IMR-90 (cell line): ENCODE measurements around the gene PNCK. TPM values are rescaled to one million over a fixed set of nuclear protein-coding genes. Genes with fewer than 3 reads are reported as not detected.

ENCODE experiments used
- ATAC-seq: fragments of 200-7000 bp; cut with Tn5 transposase; 2 replicates; pipeline ENCODE4 v1.9.1; 2020; ENCODE audit warnings: low read depth, mild to moderate bottlenecking, moderate library complexity
- BruUV-seq: library from RNA; stranded (reverse); fragments of 400-500 nt; replicated peaks from 2 replicates; lab custom pipeline; 2021; lab: Mats Ljungman, UMichigan
- CTCF ChIA-PET: fragments of 300-600 bp; formaldehyde crosslinking; extraction: SDS; loops from one replicate; lab custom pipeline; 2021; ENCODE audit warnings: antibody characterized with exemption; lab: Yijun Ruan, JAX
- POLR2A ChIA-PET: fragments of 300-600 bp; sonication (Branson Sonifier 250); formaldehyde crosslinking; loops from one replicate; lab custom pipeline; 2022; ENCODE audit warnings: antibody characterized with exemption; ENCODE audit not compliant: unreplicated experiment; lab: Charles Lee
- DNase-seq: peaks from one replicate; pipeline ENCODE4 v3.0.0; 2013
- H2AFZ ChIP-seq: replicated peaks from 2 replicates; pipeline ENCODE3; 2013; ENCODE audit warnings: low read length, mild to moderate bottlenecking; ENCODE audit not compliant: poor library complexity
- H2AK5ac ChIP-seq: 2 replicates; pipeline ENCODE4 v1.6.1; 2013; ENCODE audit warnings: low read depth, low read length, inconsistent platforms
- H2AK9ac ChIP-seq: replicated peaks from 2 replicates; pipeline ENCODE3; 2013; ENCODE audit warnings: mild to moderate bottlenecking, low read depth, low read length, moderate library complexity; ENCODE audit not compliant: poor library complexity
- H2BK120ac ChIP-seq: 2 replicates; pipeline ENCODE4 v1.6.1; 2013; ENCODE audit warnings: low read depth, low read length, inconsistent platforms
- H2BK15ac ChIP-seq: 3 replicates; pipeline ENCODE4 v1.6.1; 2013; ENCODE audit warnings: low read depth, low read length, inconsistent platforms
- H2BK20ac ChIP-seq: 2 replicates; pipeline ENCODE4 v1.6.1; 2013; ENCODE audit warnings: low read depth, mild to moderate bottlenecking, inconsistent platforms, low read length, moderate library complexity
- H2BK5ac ChIP-seq: 2 replicates; pipeline ENCODE4 v1.6.1; 2013; ENCODE audit warnings: mild to moderate bottlenecking, low read depth, low read length, inconsistent platforms; ENCODE audit not compliant: poor library complexity, severe bottlenecking
- H3K14ac ChIP-seq: replicated peaks from 2 replicates; pipeline ENCODE4 v1.6.1; 2013; ENCODE audit warnings: low read depth, low read length, inconsistent platforms
- H3K18ac ChIP-seq: 2 replicates; pipeline ENCODE4 v1.6.1; 2013; ENCODE audit warnings: low read depth, low read length, control low read depth
- H3K23ac ChIP-seq: 2 replicates; pipeline ENCODE4 v1.6.1; 2013; ENCODE audit warnings: low read depth, low read length, inconsistent platforms
- H3K27ac ChIP-seq: 2 replicates; pipeline ENCODE4 v1.5.1; 2013; ENCODE audit warnings: mild to moderate bottlenecking, control low read depth, low read length; ENCODE audit not compliant: insufficient read depth
- H3K27me3 ChIP-seq: 2 replicates; pipeline ENCODE4 v1.6.1; 2013; ENCODE audit warnings: low read length; ENCODE audit not compliant: control insufficient read depth, insufficient read depth
- H3K36me3 ChIP-seq: 2 replicates; pipeline ENCODE4 v1.6.1; 2013; ENCODE audit warnings: low read length, mixed read lengths; ENCODE audit not compliant: control insufficient read depth, insufficient read depth
- H3K4ac ChIP-seq: 2 replicates; pipeline ENCODE4 v1.6.1; 2013; ENCODE audit warnings: low read depth, low read length, inconsistent platforms
- H3K4me1 ChIP-seq: 2 replicates; pipeline ENCODE4 v1.6.1; 2013; ENCODE audit warnings: low read length, mixed read lengths; ENCODE audit not compliant: control insufficient read depth, insufficient read depth
- H3K4me2 ChIP-seq: 2 replicates; pipeline ENCODE4 v1.6.1; 2013; ENCODE audit warnings: low read depth, mild to moderate bottlenecking, control low read depth, low read length, moderate library complexity
- H3K4me3 ChIP-seq: 2 replicates; pipeline ENCODE4 v1.5.1; 2013; ENCODE audit warnings: low read depth, mild to moderate bottlenecking, control low read depth, low read length, moderate library complexity; ENCODE audit not compliant: insufficient read depth
- H3K56ac ChIP-seq: 2 replicates; pipeline ENCODE4 v1.6.1; 2013; ENCODE audit warnings: low read length, inconsistent platforms; ENCODE audit not compliant: insufficient read depth; ENCODE audit errors: extremely low read depth
- H3K79me1 ChIP-seq, 2 experiments: 2 replicates each; pipeline ENCODE4 v1.6.1; 2013; ENCODE audit warnings: low read length in 2 of 2, inconsistent platforms in 1 of 2, low read depth in 1 of 2
- H3K9ac ChIP-seq: 2 replicates; pipeline ENCODE4 v1.6.1; 2013; ENCODE audit warnings: low read depth, low read length, control low read depth
- H3K9me1 ChIP-seq: 2 replicates; pipeline ENCODE4 v1.6.1; 2013; ENCODE audit warnings: low read length, inconsistent platforms; ENCODE audit not compliant: insufficient read depth
- H3K9me3 ChIP-seq: 2 replicates; pipeline ENCODE4 v1.6.1; 2013; ENCODE audit warnings: low read length; ENCODE audit not compliant: control insufficient read depth, insufficient read depth
- H4K20me1 ChIP-seq: 2 replicates; pipeline ENCODE4 v1.6.1; 2013; ENCODE audit warnings: low read length, inconsistent platforms; ENCODE audit not compliant: insufficient read depth
- H4K5ac ChIP-seq: 2 replicates; pipeline ENCODE4 v1.6.1; 2013; ENCODE audit warnings: mild to moderate bottlenecking, low read depth, low read length, control low read depth
- H4K8ac ChIP-seq, 2 experiments: 2 replicates each; pipeline ENCODE4 v1.6.1; 2013; ENCODE audit warnings: low read depth in 2 of 2, low read length in 2 of 2, control low read depth in 1 of 2, inconsistent platforms in 1 of 2
- H4K91ac ChIP-seq: 2 replicates; pipeline ENCODE4 v1.6.1; 2013; ENCODE audit warnings: low read depth, low read length, inconsistent platforms; ENCODE audit not compliant: insufficient read depth
- FOS ChIP-seq: fragments of 150-350 bp; IDR thresholded peaks from 2 replicates; pipeline ENCODE4 v1.6.1; 2016; ENCODE audit warnings: low read depth, low read length
- MAFK ChIP-seq: IDR thresholded peaks from 2 replicates; pipeline ENCODE4 v1.6.1; 2012; ENCODE audit warnings: low read depth, low read length, improper control_type of control experiment
- MXI1 ChIP-seq: IDR thresholded peaks from 2 replicates; pipeline ENCODE4 v1.6.1; 2012; ENCODE audit warnings: low read depth, mild to moderate bottlenecking, low read length, moderate library complexity, borderline replicate concordance
- NFE2L2 ChIP-seq: fragments of 150-350 bp; IDR thresholded peaks from 2 replicates; pipeline ENCODE4 v1.6.1; 2016; ENCODE audit warnings: low read depth, mild to moderate bottlenecking, low read length
- POLR2A ChIP-seq: IDR thresholded peaks from 2 replicates; pipeline ENCODE4 v1.6.1; 2012; ENCODE audit warnings: mild to moderate bottlenecking, low read depth, low read length
- RCOR1 ChIP-seq: IDR thresholded peaks from 2 replicates; pipeline ENCODE4 v1.6.1; 2012; ENCODE audit warnings: mild to moderate bottlenecking, low read length, improper control_type of control experiment; ENCODE audit not compliant: insufficient replicate concordance
- WGBS, 2 experiments: methylation state at CpG; one replicate each; pipeline versions ENCODE4 v1.1.5 to v1.1.7; 2013; ENCODE audit warnings: missing lambda C conversion rate in 2 of 2; ENCODE audit not compliant: insufficient read length in 1 of 2; ENCODE audit errors: extremely low coverage in 2 of 2; 5-methylcytosine and 5-hydroxymethylcytosine counted together
- dilution Hi-C: fragments of 300-500 bp; cut with HindIII; formaldehyde crosslinking; loops from one replicate; pipeline ENCODE4 v1.14.3; 2018; ENCODE audit warnings: low sequenced_read_pairs; ENCODE audit not compliant: unreplicated experiment
- in situ Hi-C: fragments of 300-500 bp; cut with MboI; formaldehyde crosslinking; loops from 3 replicates; pipeline ENCODE4 v1.14.3; 2019; ENCODE audit warnings: low sequenced_read_pairs, inconsistent platforms, mixed read lengths
- intact Hi-C: fragments of 100-400 bp; cut with micrococcal nuclease; formaldehyde crosslinking; loops from 2 replicates; pipeline ENCODE4 v1.10.0; 2022
- polyA plus RNA-seq, 3 experiments: library from polyadenylated mRNA; depleted of rRNA; stranded (reverse); fragments of >200 nt; gene quantifications; 2 replicates each; pipeline ENCODE4 v1.2.3, GENCODE V29; 2012; ENCODE audit warnings: low replicate concordance in 1 of 3
- total RNA-seq: library from RNA; depleted of rRNA; stranded (reverse); fragments of >200 nt; gene quantifications from 2 replicates; pipeline ENCODE4 v1.2.3, GENCODE V29; 2012

The PNCK gene
- total and polyA plus RNA-seq, 2 of the 4 experiments (the other 2 are of a cell fraction), result 0.18 to 0.22 TPM

- Histone ChIP-seq H3K9me3 (peaks cover 4% of the 10 kb centered on the region; the same call in 1 of the 2 replicates), H3K56ac (no peak overlapping the region), H3K27me3 (peaks cover 42% of the 10 kb centered on the region), H3K9me1 (no peaks in the 10 kb centered on the region), H3K18ac (no peak overlapping the region), H3K23ac (no peak overlapping the region), H4K5ac (no peak overlapping the region), H3K79me1 (no peaks in the 10 kb centered on the region), H4K20me1 (no peaks in the 10 kb centered on the region), H3K27ac (no peak overlapping the region), H2AK9ac (no peak overlapping the region), H3K4me2 (no peak overlapping the region), H2BK120ac (no peak overlapping the region), H3K4me1 (no peaks in the 10 kb centered on the region), H3K14ac (no peak overlapping the region), H2AFZ (no peak overlapping the region), H4K91ac (no peak overlapping the region), H3K4me3 (no peak overlapping the region), H3K36me3 (no peaks in the 10 kb centered on the region), H3K4ac (no peak overlapping the region), H2BK5ac (no peak overlapping the region), H3K9ac (no peak overlapping the region), H2BK20ac (no peak overlapping the region), H2AK5ac (no peak overlapping the region), H4K8ac (no peak overlapping the region), H2BK15ac (no peak overlapping the region)
- ChIA-PET POLR2A (no interaction called here), CTCF (no interaction called here)
- TF ChIP-seq NFE2L2 (no peak), FOS (no peak), MXI1 (no peak), POLR2A (no peak), RCOR1 (no peak), MAFK (no peak)
- DNase-seq (no peak), ATAC-seq (no peak)
- dilution Hi-C loops, result no loop called here
- no TSS peak for BruUV-seq
- intact Hi-C loops, result no loop called here
- 73% methylated on average over 14 of the region's 28 CpGs; no CpG with 5 or more reads in 1 of the 2 experiments for WGBS, 2 experiments
- in situ Hi-C loops, result no loop called here
Observed at GRCh38 chrX:153639177-153640044, 34.2 kb downstream of the PNCK start.
